NCI-H510A (cell line): ENCODE results near the gene LIPC.

ENCODE experiments used
- DNase-seq: peaks from one replicate; lab custom pipeline; 2025; lab: John Stamatoyannopoulos, UW

LIPC gene

GRCh38 chr15:58495891-58496408, 64.2 kb downstream of the LIPC start:
- DNase-seq: no peak

GRCh38 chr15:58497046-58497785, 65.4 kb downstream of the LIPC start:
- no peak for DNase-seq

- DNase-seq: no peak
Observed at GRCh38 chr15:58498821-58499580, 67.2 kb downstream of the LIPC start.

GRCh38 chr15:58501006-58501405, 69.2 kb downstream of the LIPC start:
- DNase-seq: no peak

- DNase-seq: no peak
Observed at GRCh38 chr15:58501636-58502188, 69.9 kb downstream of the LIPC start.

GRCh38 chr15:58503139-58504027, 71.6 kb downstream of the LIPC start:
- DNase-seq: no peak

- no peak for DNase-seq
Observed at GRCh38 chr15:58504674-58505234, 73.0 kb downstream of the LIPC start.

- DNase-seq: no peak
Observed at GRCh38 chr15:58505581-58505980, 73.8 kb downstream of the LIPC start.

GRCh38 chr15:58506064-58506490, 74.3 kb downstream of the LIPC start:
- no peak for DNase-seq

GRCh38 chr15:58506783-58507668, 75.2 kb downstream of the LIPC start:
- DNase-seq: no peak

GRCh38 chr15:58509556-58509955, 77.8 kb downstream of the LIPC start:
- DNase-seq: no peak

GRCh38 chr15:58510715-58511598, 79.2 kb downstream of the LIPC start:
- no peak for DNase-seq

GRCh38 chr15:58511599-58511987, 79.8 kb downstream of the LIPC start:
- DNase-seq: no peak

- no peak for DNase-seq
Observed at GRCh38 chr15:58512522-58512921, 80.7 kb downstream of the LIPC start.

GRCh38 chr15:58513008-58513407, 81.2 kb downstream of the LIPC start:
- no peak for DNase-seq

GRCh38 chr15:58513726-58514336, 82.0 kb downstream of the LIPC start:
- DNase-seq: no peak

- no peak for DNase-seq
Observed at GRCh38 chr15:58515807-58516206, 84.0 kb downstream of the LIPC start.

- DNase-seq: no peak
Observed at GRCh38 chr15:58517252-58517681, 85.5 kb downstream of the LIPC start.
